T-helper 22 cell (primary cell): ENCODE measurements around the gene RBM42.

Source experiments
- DNase-seq: peaks from one replicate; pipeline ENCODE4 v3.0.0-alpha.2; 2020; ENCODE audit warnings: low read depth

The RBM42 gene

DNA sequence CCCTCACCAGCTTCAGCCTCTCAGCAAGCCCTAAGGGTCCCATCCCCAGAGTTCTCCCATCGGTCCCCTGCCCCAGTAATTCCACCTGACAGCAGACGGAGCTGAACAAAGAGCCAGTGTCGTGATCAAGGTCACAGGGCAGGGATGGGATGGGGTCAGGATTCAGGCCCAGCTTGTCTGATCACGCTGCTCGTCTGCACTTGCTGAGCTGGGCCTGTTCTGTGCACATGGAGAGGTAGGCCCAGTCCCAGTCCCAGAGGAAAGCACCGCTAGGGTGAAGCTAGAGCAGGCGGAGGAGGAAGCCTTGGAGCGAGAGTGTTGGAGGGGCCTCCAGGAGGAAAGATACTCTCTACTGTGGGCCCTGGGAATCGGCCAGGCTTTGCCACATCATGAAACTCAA lies 7.1 kb upstream of the RBM42 start:
- DNase-seq = no peak

DNA sequence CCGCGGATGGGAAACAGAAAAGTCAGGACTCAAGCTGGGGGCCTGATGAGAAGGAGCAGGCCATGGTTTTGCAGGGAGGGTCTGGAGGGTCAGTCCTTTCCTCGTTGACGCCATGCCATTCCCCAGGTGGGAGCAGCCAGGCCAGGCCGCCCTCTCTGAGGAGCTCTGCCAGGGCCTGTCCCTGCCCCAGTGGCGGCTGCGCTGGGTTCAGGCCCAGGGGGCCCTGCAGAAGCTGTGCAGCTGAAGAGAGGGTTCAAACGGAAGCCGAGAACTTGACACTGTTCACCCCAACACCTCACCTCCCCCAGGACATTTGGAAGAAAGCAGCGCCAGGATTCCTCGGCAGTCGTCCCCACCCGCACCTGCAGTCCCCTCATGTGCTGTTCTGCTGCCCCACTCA lies 6.1 kb upstream of the RBM42 start:
- no peak for DNase-seq

DNA sequence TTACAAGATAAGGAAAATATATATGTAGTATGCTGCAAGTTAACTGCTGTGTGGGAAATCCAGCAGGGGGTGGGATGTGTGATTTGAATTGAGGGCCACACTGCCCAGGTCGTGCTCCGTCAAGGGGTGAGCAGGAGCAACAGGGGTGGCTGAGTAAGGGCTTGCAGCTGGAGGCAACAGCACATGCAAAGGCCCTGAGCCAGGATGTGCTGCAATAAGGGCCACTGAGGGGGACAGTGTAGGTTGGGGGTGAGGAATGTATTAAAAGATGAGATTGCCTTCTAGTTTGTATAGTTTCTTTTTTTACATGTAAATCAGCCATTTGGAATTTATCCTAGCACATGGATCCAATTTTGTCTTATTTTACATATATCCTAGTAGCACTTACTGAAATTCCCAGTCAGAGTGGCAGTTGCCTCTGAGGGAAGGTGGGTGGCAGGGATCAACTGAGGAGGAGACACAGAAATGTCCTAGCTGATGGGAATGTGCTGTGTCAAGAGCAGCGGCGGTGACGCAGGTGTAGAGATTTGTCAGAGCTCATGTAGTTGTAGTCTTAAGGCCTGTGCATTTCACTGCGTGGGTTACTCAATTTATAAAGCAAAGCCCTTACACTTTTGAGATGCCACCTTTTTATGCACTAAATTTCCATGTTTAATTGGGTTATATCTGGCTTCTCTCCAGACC lies 5.4 kb upstream of the RBM42 start:
- DNase-seq = no peak

DNA sequence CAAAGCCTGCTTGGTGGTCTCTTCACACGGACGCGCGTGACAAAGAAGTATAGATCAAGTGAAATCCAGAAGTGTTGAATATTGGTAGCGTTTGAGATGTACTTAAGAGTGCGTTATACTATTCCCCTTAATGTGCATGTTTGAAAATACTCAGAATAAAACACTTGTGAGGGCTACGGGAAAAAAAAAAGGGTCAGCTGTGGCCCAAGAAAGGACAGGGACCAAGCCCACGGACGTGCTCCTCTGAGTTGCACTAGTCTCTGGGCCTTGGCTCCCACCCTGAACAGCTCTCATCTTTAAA lies 622 bp upstream of the RBM42 start:
- DNase-seq = no peak

DNA sequence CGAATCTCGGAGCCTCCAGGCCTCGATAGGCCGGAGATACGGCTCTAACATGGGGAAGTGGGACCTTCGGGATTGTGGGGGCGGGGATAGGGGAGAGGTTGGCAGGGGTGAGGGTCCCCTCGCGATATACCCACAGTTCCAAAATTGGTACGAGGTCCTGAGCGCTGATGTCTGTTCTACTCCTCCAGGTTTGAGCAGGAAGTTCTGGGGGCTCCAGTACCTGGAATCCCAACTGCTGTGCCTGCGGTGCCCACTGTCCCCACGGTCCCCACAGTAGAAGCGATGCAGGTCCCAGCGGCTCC lies 447 bp downstream of the RBM42 start:
- no peak for DNase-seq

DNA sequence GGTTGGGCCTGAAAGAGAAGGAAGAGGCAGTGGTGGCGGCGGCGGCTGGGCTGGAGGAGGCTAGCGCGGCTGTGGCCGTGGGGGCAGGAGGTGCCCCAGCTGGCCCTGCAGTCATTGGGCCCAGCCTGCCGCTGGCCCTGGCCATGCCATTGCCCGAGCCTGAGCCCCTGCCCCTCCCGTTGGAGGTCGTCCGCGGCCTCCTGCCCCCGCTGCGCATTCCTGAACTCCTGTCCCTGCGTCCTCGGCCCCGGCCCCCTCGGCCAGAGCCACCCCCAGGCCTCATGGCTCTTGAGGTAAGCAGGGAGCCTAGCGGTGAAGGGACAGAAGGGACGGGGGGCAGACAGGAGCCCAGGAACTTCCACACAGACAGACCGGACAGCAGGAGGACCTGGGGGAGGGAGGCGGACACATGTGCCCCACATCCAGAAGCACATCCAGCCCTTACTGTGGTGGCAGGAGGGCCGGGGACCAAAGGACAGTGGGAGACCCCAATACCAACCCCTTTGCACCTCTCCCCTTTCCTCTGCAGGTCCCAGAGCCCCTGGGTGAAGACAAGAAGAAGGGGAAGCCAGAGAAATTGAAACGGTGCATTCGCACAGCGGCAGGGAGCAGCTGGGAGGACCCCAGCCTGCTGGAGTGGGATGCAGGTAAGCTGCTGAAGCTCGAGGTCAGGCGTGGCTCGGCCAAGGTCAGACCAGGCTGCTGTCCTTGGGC lies 5.0 kb downstream of the RBM42 start:
- no peak for DNase-seq

DNA sequence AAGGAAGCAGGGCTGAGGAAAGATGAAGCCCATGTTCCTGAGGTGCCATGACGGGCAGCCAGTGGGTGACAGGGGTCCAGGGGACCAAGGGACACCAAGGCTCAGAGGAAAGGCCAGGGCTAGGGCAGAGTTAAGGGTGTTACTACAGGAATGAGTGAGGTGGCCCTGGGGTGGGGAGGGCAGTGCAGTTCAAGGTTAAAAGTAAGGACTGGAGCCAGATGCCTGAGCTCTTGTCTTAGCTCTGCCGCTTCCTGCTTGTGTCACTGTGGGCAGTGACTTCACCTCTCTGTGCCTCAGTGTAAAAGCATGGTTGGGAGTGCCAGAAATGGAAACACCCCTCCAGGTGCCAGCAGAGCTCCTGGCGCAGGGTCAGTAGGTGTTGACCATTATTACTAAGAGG lies 7.8 kb downstream of the RBM42 start:
- DNase-seq = no peak

DNA sequence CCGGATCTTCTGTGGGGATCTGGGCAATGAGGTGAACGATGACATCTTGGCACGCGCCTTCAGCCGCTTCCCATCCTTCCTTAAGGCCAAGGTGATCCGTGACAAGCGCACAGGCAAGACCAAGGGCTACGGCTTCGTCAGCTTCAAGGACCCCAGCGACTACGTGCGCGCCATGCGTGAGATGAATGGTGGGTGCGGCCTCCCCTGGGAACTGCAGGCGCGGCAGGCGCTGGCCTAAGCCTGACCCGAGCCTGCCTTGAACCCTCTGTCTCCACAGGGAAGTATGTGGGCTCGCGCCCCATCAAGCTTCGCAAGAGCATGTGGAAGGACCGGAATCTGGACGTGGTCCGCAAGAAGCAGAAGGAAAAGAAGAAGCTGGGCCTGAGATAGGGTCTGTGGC lies 8.3 kb downstream of the RBM42 start:
- no peak for DNase-seq

DNA sequence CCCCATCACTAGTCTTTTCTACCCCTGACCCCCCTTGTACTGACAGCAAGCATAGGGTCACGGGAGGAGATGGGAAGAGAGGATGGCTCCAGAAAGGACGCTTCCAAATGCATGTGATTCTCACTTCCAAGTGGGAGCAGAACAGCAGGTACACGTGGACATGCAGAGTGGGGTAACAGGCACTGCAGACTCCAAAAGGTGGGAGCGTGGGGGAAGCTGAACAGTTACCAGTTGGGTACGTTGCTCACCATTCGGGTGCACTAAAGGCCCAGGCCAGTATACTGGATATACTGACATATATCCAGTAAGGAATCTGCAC lies 10.4 kb downstream of the RBM42 start:
- DNase-seq = no peak

DNA sequence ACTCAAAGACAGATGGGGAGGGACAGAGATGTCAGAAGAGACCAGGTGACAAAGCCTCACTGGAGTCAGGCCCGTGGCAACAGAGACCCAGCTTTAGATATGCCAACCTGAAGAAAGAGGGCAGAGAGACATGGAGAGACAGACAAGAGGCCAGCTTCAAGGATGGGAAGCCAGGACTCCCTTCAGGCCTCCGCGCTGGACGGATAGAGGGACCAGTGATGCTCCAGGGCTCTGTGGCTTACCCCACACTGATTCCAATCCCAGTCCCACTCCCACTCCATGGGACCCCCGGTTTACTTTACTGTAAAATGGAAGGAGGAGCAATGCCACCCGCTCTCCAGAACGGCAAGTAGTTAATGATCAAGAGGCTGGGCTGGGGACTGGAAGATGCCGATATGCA lies 11.0 kb downstream of the RBM42 start:
- DNase-seq = no peak

DNA sequence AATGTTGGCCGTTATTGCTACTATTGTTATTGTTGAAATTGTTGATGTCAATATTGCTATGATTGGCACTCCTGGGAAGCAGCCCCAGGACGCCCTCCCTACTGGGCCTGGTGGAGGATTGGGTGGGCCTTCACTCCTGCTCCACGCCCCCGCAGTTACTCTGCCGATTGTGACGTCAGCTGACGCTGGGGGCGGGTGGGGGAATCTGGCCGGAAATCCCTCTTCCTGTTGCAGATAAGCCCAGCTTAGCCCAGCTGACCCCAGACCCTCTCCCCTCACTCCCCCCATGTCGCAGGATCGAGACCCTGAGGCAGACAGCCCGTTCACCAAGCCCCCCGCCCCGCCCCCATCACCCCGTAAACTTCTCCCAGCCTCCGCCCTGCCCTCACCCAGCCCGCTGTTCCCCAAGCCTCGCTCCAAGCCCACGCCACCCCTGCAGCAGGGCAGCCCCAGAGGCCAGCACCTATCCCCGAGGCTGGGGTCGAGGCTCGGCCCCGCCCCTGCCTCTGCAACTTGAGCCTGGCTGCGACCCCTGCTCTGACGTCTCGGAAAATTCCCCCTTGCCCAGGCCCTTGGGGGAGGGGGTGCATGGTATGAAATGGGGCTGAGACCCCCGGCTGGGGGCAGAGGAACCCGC lies 12.8 kb downstream of the RBM42 start, which contains the start of gene ETV2:
Gene ETV2, plus strand, starts transcription at position 231 of the 637 bp plus-strand sequence. CDS start 716 bp downstream, outside the sequence.
- DNase-seq = no peak

DNA sequence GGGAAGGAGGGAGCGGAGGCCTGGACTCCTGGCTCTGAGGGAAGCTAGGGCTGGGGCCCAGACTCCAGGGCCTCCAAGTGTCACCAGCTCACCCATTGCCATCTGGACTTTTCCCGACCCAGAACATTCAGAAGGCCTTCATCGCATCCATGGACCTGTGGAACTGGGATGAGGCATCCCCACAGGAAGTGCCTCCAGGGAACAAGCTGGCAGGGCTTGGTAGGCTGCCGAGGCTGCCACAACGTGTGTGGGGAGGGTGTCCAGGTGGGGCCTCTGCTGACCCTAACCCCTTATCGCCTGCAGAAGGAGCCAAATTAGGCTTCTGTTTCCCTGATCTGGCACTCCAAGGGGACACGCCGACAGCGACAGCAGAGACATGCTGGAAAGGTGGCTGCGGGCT lies 13.5 kb downstream of the RBM42 start:
- DNase-seq = no peak

DNA sequence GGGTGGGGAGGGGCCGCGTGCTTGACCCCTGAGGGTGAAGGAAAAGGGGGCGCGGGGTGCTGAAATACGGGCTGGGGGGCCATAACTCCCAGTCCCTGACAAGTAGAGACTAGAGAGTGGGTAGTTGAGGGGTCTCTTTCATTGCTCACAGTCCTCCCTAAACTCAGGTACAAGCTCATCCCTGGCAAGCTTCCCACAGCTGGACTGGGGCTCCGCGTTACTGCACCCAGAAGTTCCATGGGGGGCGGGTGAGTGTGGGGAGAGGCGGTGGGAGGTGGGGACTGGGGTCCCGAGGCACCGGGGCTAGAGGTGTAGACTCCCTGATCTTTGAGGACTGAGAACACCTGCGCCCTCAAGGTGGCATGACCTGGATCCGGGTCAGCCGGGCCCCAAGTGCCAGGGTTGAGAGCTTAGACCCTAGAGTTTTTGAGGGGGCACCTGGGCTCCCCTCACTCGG lies 14.0 kb downstream of the RBM42 start:
- DNase-seq = no peak

DNA sequence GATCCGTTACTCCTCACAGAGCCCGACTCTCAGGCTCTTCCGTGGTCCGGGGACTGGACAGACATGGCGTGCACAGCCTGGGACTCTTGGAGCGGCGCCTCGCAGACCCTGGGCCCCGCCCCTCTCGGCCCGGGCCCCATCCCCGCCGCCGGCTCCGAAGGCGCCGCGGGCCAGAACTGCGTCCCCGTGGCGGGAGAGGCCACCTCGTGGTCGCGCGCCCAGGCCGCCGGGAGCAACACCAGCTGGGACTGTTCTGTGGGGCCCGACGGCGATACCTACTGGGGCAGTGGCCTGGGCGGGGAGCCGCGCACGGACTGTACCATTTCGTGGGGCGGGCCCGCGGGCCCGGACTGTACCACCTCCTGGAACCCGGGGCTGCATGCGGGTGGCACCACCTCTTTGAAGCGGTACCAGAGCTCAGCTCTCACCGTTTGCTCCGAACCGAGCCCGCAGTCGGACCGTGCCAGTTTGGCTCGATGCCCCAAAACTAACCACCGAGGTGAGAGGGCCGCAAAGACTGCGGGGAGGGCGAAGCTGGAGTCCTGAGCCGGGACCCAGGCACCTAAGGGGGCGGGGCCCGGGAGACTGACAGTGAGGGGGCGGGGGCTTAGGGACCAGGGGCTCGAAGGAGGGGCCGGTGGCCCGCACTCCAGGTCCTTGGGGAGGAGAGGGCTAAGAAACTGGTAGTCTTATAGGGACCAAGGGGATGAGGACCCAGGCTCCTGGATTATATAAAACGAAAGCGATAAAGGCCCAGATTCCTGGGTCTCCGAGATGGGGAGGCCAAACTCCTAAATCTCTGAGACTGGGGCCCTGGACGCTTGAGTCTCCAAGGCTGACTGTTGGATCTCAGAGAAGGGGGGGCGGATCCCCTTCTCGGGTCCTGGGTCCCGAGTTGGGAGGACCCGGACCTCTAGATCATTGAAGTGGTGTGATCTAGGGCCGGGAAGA lies 14.7 kb downstream of the RBM42 start:
- peak; percentile 69 for DNase-seq

DNA sequence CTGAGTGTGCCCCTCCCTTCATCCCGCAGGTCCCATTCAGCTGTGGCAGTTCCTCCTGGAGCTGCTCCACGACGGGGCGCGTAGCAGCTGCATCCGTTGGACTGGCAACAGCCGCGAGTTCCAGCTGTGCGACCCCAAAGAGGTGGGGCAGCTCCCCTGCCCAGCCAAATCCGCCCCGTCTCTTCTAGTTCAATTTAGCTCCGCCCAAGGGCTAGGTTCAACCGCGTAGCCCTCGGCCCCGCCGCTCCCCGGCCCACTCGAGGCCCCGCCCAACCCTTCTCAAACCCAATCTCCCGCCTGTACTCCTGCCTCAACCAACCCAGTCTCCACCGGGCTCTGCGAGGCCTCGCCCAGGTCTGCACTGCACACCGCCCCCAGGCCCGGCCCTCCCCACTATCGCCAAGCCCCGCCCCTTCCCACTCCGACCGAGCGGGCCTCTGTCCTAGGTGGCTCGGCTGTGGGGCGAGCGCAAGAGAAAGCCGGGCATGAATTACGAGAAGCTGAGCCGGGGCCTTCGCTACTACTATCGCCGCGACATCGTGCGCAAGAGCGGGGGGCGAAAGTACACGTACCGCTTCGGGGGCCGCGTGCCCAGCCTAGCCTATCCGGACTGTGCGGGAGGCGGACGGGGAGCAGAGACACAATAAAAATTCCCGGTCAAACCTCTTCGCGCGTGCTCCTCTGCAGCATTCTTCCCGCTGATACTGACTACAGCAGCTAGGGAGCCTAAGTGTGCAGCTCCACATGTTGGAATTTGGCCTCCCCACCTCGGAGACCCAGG lies 15.6 kb downstream of the RBM42 start:
- peak; percentile 96 for DNase-seq

DNA sequence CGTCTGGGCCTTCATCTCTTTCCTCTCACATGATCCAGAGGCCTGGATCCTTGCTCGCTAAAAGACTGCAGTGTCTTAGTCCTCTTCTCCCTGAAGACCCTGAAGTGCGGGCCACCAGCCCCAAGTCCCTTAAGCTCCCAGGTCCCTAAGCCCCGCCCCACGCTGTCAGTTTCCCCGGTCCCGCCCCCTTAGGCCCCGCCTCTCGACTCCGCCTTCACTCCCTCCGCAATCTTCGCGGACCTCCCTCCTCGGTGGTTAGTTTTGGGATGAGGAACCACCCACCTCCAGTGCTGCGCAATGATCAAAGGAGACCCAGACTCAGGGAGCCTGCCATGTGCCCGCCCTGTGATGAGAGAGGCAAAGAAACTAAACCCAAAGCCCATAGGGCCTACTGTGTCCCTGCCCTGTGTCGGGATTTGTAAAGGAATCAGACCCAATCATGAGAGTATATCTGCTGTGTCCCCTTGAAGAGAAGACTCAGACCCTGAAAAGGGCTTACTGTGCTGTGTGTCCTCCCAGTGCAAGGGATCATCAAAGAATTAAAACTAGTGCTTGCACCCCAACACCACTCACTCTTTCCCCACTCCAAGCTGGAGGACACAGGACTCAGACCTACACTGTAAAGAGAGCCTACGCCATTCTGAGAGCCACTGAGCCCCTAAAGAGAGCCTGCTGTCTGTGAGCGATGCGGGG lies 16.3 kb downstream of the RBM42 start:
- DNase-seq = peak; percentile 57

DNA sequence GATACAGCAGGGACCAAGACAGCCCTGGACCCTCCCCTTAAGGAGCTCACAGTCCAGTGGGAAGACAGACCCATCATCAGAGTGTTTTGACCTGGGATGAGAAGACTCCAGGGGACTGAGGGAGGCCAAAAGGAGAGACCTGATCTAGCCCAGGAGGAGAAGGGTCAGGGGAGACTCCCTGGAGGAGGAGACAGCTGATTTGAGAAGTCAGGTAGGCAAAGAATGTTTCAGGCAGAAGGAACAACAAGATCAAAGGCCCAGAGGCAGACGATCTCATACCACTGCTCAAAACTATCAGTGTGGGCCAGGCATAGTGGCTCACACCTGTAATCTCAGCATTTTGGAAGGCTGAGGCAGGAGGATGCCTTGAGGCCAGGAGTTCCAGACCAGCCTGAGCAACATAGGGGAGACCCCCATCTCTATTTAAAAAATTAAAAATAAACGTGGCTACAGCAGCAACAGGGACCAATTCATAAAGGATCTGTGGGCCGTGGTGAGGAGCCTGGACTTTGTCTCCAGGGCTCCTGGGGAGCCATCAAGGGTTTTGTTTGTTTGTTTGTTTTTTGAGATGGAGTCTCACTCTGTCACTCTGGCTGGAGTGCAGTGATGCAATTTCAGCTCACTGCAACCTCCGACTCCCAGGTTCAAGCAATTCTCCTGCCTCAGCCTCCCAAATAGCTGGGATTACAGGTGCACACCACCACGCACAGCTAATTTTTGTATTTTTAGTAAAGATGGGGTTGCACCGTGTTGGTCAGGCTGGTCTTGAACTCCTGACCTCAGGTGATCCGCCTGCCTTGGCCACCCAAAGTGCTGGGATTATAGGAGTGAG lies 17.1 kb downstream of the RBM42 start:
- DNase-seq = no peak

DNA sequence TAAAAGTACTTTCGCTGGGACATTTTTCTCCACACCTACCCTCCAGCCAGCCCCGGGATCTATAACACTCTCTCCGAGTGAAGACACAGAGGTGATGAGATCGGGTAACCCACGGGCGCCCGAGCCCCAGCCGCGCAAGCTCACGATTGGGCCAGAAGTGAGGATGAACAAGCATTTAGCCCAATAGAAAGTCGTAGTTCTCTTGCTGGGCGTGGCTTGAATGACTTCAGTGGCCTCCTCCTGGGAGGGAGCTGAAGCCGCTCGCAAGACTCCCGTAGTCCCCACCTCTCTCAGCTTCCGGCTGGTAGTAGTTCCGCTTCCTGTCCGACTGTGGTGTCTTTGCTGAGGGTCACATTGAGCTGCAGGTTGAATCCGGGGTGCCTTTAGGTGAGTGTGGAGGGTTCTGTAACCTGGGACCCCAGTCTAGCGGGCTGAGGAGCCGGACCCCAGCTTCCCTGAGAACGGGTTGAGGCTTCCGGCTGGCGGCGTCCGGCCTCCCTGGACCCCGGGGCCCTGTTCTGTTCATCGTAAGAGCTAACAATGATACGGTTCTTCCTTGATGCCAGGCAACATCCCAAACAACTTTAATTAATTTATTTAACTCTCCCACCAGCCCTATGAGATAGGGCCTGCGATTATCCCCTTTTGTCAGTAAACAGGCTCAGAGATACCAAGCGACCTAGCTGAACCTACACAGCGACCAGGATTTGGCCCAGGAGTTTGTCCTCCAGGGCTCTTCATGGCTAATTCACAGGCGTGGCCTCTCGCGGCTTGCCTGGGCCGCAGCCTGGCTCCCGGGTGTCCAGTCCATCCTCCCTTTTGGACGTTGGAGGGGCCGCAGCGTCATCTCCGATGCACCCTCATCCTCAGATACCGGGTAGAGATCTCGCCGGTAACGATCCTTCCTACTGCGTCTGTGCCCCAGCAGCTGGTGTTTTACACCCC lies 19.5 kb downstream of the RBM42 start, which contains the start of gene COX6B1:
Gene COX6B1, plus strand, starts transcription at position 307 of the 945 bp plus-strand sequence. CDS start 2,921 bp downstream, outside the sequence.
- DNase-seq = peak; percentile 90

DNA sequence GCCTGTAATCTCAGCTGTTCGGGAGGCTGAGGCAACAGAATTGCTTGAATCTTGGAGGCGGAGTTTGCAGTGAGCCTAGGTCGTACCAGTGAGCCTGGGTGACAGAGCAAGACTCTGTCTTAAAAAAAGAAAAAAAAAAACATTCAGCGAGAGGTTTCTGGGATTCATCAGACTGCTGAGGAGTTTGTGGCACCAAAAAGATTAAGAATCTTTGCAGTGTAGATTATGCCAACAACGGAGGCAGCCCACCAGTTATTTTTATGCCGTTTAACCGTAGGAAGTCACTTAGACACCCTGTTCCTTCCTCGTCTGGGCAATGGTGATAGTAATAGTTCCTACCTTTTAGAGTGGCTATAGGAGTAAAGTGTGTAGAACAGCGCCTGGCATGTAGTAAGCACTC lies 21.7 kb downstream of the RBM42 start:
- no peak for DNase-seq
